Glutamatergic neuron (in vitro differentiated cells): Measurements from ENCODE around the gene CACNA1G. TPM values are rescaled to one million over a fixed set of nuclear protein-coding genes. Genes with fewer than 3 reads are reported as not detected.
A peak's percentile ranks its signal among the peaks of the same experiment; 100 is the strongest.

Experiments
- DNase-seq: peaks from one replicate; pipeline ENCODE4 v3.0.0; 2022
- H3K27ac Mint-ChIP-seq: one replicate; pipeline ENCODE4 v1.8.0; 2020; ENCODE audit warnings: mild to moderate bottlenecking, mixed read lengths, inconsistent platforms; ENCODE audit not compliant: unreplicated experiment
- H3K27me3 Mint-ChIP-seq: one replicate; pipeline ENCODE4 v1.8.0; 2020; ENCODE audit warnings: mild to moderate bottlenecking, moderate library complexity, mixed read lengths, inconsistent platforms; ENCODE audit not compliant: unreplicated experiment
- H3K36me3 Mint-ChIP-seq: one replicate; pipeline ENCODE4 v1.8.0; 2020; ENCODE audit warnings: mild to moderate bottlenecking, mixed read lengths, inconsistent platforms; ENCODE audit not compliant: unreplicated experiment
- H3K4me1 Mint-ChIP-seq: one replicate; pipeline ENCODE4 v1.8.0; 2020; ENCODE audit warnings: mild to moderate bottlenecking, low read depth, mixed read lengths, inconsistent platforms; ENCODE audit not compliant: unreplicated experiment
- H3K4me3 Mint-ChIP-seq: one replicate; pipeline ENCODE4 v1.8.0; 2020; ENCODE audit warnings: mild to moderate bottlenecking, mixed read lengths, inconsistent platforms; ENCODE audit not compliant: unreplicated experiment
- H3K9me3 Mint-ChIP-seq: one replicate; pipeline ENCODE4 v1.8.0; 2020; ENCODE audit warnings: mild to moderate bottlenecking, moderate library complexity, mixed read lengths, inconsistent platforms; ENCODE audit not compliant: unreplicated experiment
- total RNA-seq: library from RNA; stranded (reverse); fragmentation: NEBNext Ultra II Directional; extraction: Animal tissue kit (Norgen Biotek cat#: 25700); gene quantifications from one replicate; pipeline ENCODE4 v1.2.1, GENCODE V29; 2021; ENCODE audit not compliant: unreplicated experiment
- TF ChIP-seq, protein P1 (sequence below): fragments of 200-600 bp; sonication (generic); IDR thresholded peaks from one replicate; pipeline ENCODE4 v1.5.0; 2021; ENCODE audit not compliant: partially characterized antibody, unreplicated experiment

The CACNA1G gene
- total RNA-seq, 1 donor from 2014 or later: 2.2 TPM

DNA sequence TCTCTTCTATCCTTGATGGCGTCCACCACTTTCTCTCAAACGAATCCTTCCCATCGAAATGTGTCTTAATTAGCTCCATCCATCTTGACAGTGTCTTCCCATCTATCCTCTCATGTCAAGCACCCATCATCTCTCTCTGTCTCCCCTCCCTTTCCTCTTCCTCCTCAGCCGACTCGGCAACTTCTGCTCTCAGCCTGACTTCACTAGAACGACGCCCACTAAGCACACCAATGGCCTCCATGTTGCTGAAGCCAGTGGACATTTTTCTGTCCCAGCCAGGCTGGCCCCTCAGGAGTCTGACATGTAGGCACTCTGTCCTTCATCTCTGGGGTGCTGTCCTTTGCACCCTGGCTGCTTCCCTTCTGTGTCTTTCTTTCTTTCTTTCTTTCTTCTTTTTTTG, 16.0 kb upstream of the CACNA1G start:
- peaks cover 18% of the 10 kb centered on the region for H3K27me3 Mint-ChIP-seq
- H3K36me3 Mint-ChIP-seq: no peaks in the 10 kb centered on the region
- H3K4me3 Mint-ChIP-seq: no peak overlapping the region
- H3K9me3 Mint-ChIP-seq: peaks cover 6% of the 10 kb centered on the region
- no peak overlapping the region for H3K27ac Mint-ChIP-seq
- DNase-seq: no peak
- TF ChIP-seq, protein P1, sequence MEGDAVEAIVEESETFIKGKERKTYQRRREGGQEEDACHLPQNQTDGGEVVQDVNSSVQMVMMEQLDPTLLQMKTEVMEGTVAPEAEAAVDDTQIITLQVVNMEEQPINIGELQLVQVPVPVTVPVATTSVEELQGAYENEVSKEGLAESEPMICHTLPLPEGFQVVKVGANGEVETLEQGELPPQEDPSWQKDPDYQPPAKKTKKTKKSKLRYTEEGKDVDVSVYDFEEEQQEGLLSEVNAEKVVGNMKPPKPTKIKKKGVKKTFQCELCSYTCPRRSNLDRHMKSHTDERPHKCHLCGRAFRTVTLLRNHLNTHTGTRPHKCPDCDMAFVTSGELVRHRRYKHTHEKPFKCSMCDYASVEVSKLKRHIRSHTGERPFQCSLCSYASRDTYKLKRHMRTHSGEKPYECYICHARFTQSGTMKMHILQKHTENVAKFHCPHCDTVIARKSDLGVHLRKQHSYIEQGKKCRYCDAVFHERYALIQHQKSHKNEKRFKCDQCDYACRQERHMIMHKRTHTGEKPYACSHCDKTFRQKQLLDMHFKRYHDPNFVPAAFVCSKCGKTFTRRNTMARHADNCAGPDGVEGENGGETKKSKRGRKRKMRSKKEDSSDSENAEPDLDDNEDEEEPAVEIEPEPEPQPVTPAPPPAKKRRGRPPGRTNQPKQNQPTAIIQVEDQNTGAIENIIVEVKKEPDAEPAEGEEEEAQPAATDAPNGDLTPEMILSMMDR: no peak
- peaks cover 10% of the 10 kb centered on the region for H3K4me1 Mint-ChIP-seq

DNA sequence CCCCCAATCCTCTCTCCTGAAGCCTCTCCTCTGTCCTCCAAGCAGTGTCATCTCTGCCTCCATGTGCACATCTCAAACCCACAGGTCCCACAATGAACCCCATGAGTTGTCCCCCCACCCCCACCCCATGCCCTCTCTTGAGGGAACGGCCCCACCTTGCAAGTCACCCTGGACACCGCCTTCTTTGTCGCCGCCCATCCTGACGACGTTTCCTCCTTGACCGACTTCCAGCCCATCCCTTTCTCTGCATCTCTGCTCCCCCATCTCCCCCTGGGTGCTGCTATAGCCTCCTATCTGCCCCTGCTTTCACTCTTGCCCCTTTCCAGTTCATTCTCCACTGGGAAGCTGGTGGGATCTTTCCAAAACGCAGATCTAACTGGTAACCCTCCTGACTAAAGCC, 15.2 kb upstream of the CACNA1G start:
- TF ChIP-seq, protein P1: no peak
- peaks cover 4% of the 10 kb centered on the region for H3K9me3 Mint-ChIP-seq
- DNase-seq: no peak
- no peak overlapping the region for H3K4me3 Mint-ChIP-seq
- H3K4me1 Mint-ChIP-seq: peaks cover 7% of the 10 kb centered on the region
- H3K36me3 Mint-ChIP-seq: no peaks in the 10 kb centered on the region
- H3K27ac Mint-ChIP-seq: no peak overlapping the region
- H3K27me3 Mint-ChIP-seq: peaks cover 16% of the 10 kb centered on the region

DNA sequence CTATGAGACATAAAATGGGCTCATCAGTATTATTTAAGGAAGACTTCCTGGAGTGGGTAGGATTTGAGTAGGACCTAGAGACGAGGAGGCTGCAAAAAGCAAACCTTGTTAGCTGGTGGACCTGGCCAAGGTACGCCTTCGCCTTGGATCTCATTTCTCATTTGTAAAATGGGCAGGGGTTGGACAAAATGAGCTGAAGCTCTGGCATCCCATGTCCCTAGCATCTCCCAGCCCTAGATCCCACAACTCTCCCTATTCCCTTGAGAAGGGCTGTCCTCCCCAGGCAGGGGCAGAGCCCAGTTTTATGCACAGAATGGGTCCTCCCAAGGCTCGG, 13.8 kb upstream of the CACNA1G start:
- Mint-ChIP-seq H3K27me3 (peaks cover 16% of the 10 kb centered on the region), H3K36me3 (no peaks in the 10 kb centered on the region), H3K4me1 (peaks cover 4% of the 10 kb centered on the region), H3K9me3 (peaks cover 7% of the 10 kb centered on the region), H3K4me3 (peak overlapping the region; percentile 20), H3K27ac (peak overlapping the region; percentile 49)
- TF ChIP-seq, protein P1: no peak
- no peak for DNase-seq

DNA sequence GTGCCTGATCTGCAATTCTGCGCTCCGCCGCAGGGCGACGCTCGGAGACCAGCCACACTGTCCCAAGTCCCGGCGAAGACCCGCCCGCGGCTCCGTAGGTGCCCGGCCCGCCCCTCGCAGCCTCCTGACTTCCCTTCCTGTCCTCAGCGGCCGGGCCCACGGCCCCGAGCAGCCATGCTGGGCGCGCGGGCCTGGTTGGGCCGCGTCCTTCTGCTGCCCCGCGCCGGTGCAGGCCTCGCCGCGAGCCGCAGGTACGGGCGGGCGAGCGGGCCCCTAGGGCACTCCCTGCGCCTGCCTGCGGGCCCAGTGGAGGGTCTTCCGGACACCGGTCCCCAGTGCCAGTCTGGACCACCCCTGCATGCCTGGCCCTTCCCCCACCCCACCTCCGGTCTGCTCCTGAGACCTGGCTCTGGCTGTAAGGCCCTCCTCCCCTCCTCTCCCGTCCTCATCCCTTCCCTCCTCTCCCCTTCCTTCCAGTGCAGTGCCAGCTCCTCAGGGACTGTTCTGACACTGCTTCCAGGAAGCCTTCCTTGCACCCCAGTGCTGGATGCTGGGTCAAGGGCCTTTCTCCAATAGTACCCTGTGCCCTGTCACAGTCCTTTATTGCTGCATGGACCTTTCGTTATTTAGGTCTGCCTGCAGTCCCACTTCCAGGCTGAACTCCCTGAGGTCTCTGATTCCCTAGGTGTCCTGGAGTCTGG, 13.3 kb upstream of the CACNA1G start, which contains the start of gene SPATA20:
TSS of gene SPATA20 (plus strand) at position 140 of the 701 bp plus-strand sequence. CDS start at position 175, 35 bp downstream.
- TF ChIP-seq, protein P1: peak; percentile 94
- peak; percentile 90 for DNase-seq
- peaks cover 16% of the 10 kb centered on the region for H3K27me3 Mint-ChIP-seq
- peaks cover 7% of the 10 kb centered on the region for H3K9me3 Mint-ChIP-seq
- H3K36me3 Mint-ChIP-seq: no peaks in the 10 kb centered on the region
- H3K4me3 Mint-ChIP-seq: peak within 1 kb of the TSS; percentile 69
- peak within 1 kb of the TSS; percentile 49 for H3K27ac Mint-ChIP-seq
- peaks cover 4% of the 10 kb centered on the region for H3K4me1 Mint-ChIP-seq

DNA sequence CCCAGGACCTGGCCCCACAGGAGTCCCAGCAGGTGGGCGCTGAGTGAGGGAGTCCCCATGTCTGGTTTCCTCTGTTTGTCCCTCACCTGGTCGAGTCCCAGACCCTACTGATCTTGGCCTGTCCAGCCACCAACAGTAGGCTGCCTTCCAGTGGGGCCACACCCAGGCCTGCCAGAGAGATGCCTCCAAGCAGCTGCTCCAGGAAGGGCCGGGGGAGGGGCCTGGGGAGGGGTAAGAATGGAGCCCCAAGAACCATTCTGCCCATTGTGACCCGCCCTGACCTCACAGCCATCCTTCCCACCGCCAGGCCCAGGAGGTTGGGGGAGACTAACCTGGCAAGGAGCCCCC, 12.8 kb upstream of the CACNA1G start:
- peak overlapping the region; percentile 69 for H3K4me3 Mint-ChIP-seq
- peaks cover 14% of the 10 kb centered on the region for H3K27me3 Mint-ChIP-seq
- TF ChIP-seq, protein P1: no peak
- no peak overlapping the region for H3K27ac Mint-ChIP-seq
- peaks cover under 1% of the 10 kb centered on the region for H3K4me1 Mint-ChIP-seq
- no peaks in the 10 kb centered on the region for H3K36me3 Mint-ChIP-seq
- DNase-seq: no peak
- H3K9me3 Mint-ChIP-seq: peaks cover 7% of the 10 kb centered on the region
